Naive B cell (primary cell): ENCODE data around the gene TMEM225. TPM values are rescaled to one million over a fixed set of nuclear protein-coding genes. Genes with fewer than 3 reads are reported as not detected.
"Not testable (repeated sequence)": the region's sequence is repeated elsewhere in the genome, so short reads cannot be mapped to it uniquely, and the experiment has no call there.

ENCODE experiments used
- ATAC-seq, 2 donors: fragments of 150-1000 bp; cut with Tn5 transposase; 2 replicates each; pipeline ENCODE4 v1.10.0; 2021; ENCODE audit warnings: low read depth in 2 of 2, mild to moderate bottlenecking in 2 of 2, moderate library complexity in 2 of 2
- DNase-seq: peaks from one replicate; pipeline ENCODE4 v3.0.0; 2022
- H3K27ac Mint-ChIP-seq, 6 donors: one replicate each; pipeline ENCODE4 v1.8.0; 2020 to 2022; ENCODE audit warnings: mild to moderate bottlenecking in 6 of 6, mixed read lengths in 6 of 6, moderate library complexity in 5 of 6, inconsistent platforms in 2 of 6
- H3K27me3 Mint-ChIP-seq, 3 donors: one replicate each; pipeline ENCODE4 v1.8.0; 2021 to 2022; ENCODE audit warnings: mixed read lengths in 3 of 3, mild to moderate bottlenecking in 1 of 3
- H3K36me3 Mint-ChIP-seq, 2 donors: one replicate each; pipeline ENCODE4 v1.8.0; 2020 to 2022; ENCODE audit warnings: mixed read lengths in 2 of 2, inconsistent platforms in 1 of 2, mild to moderate bottlenecking in 1 of 2
- H3K4me1 Mint-ChIP-seq, 3 donors: one replicate each; pipeline ENCODE4 v1.8.0; 2020 to 2022; ENCODE audit warnings: mixed read lengths in 3 of 3, inconsistent platforms in 1 of 3, mild to moderate bottlenecking in 1 of 3, moderate library complexity in 1 of 3
- H3K4me3 Mint-ChIP-seq, 8 donors: one replicate each; pipeline ENCODE4 v1.8.0; 2020 to 2022; ENCODE audit warnings: mild to moderate bottlenecking in 8 of 8, mixed read lengths in 8 of 8, moderate library complexity in 8 of 8, inconsistent platforms in 2 of 8
- H3K9me3 Mint-ChIP-seq, 7 donors: one replicate each; pipeline ENCODE4 v1.8.0; 2020 to 2022; ENCODE audit warnings: mixed read lengths in 7 of 7, mild to moderate bottlenecking in 5 of 7, inconsistent platforms in 2 of 7, moderate library complexity in 1 of 7
- polyA plus RNA-seq, 6 donors: library from polyadenylated mRNA; unstranded; fragments of 300-500 nt; fragmentation: Illumina TruSeq; gene quantifications; one replicate each; pipeline ENCODE4 v1.2.3, GENCODE V29; 2021; ENCODE audit warnings: low read depth in 6 of 6

Gene TMEM225
- not detected for polyA plus RNA-seq

GRCh38 chr11:123885570-123885969, at the start of gene TMEM225:
Gene TMEM225, minus strand, starts transcription at chr11:123885670. Its CDS starts 245 bp downstream, at chr11:123885425.
- no peak for ATAC-seq
- no peak within 1 kb of the TSS for H3K4me3 Mint-ChIP-seq
- no peaks in the 10 kb centered on the region for H3K4me1 Mint-ChIP-seq
- peaks cover 0 to 2% (median 0%) of the 10 kb centered on the region in 7 donors for H3K9me3 Mint-ChIP-seq
- DNase-seq: no peak
- H3K36me3 Mint-ChIP-seq: no peaks in the 10 kb centered on the region
- no peaks in the 10 kb centered on the region for H3K27me3 Mint-ChIP-seq
- no peak within 1 kb of the TSS for H3K27ac Mint-ChIP-seq

DNA sequence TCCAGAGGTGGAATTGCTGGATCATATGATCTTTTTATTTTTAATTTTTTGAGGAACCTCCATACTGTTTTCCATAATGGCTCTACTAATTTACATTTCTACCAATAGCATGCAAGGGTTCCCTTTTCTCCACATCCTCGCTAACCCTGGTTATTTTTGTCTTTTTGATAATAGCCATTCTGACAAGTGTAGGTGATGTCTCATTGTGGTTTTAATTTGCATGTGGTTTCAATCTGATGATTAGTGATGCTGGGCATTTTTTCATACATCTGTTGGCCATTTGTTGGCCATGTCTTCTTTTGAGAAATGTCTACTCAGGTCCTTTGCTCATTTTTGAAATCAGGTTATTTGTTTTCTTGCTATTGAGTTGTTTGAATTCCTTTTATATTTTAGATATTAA, 38.6 kb upstream of the TMEM225 start:
- no peaks in the 10 kb centered on the region for H3K36me3 Mint-ChIP-seq
- no peak overlapping the region for H3K4me3 Mint-ChIP-seq

GRCh38 chr11:123920943-123921342, 35.5 kb upstream of the TMEM225 start:
- no peaks in the 10 kb centered on the region for H3K4me1 Mint-ChIP-seq

More for the DNA sequence above, 38.6 kb upstream of the TMEM225 start:
- DNase-seq: no peak
- no peak for ATAC-seq
- Mint-ChIP-seq H3K27me3 (peaks cover 0 to 6% (median 5%) of the 10 kb centered on the region in 3 donors), H3K27ac (no peak overlapping the region), H3K4me1 (no peaks in the 10 kb centered on the region), H3K9me3 (peaks cover 0 to 4% (median 0%) of the 10 kb centered on the region in 7 donors)

GRCh38 chr11:123905826-123906225, 20.4 kb upstream of the TMEM225 start:
- no peak for DNase-seq
- Mint-ChIP-seq H3K36me3 (no peaks in the 10 kb centered on the region), H3K4me3 (no peak overlapping the region), H3K27me3 (peaks cover 0 to 19% (median 7%) of the 10 kb centered on the region in 3 donors), H3K27ac (no peak overlapping the region), H3K4me1 (no peaks in the 10 kb centered on the region), H3K9me3 (no peaks in the 10 kb centered on the region)
- no peak for ATAC-seq

More at GRCh38 chr11:123920943-123921342, 35.5 kb upstream of the TMEM225 start:
- H3K27me3 Mint-ChIP-seq: no peaks in the 10 kb centered on the region
- H3K9me3 Mint-ChIP-seq: peaks cover 0 to 4% (median 0%) of the 10 kb centered on the region in 7 donors
- ATAC-seq: no peak
- no peak overlapping the region for H3K4me3 Mint-ChIP-seq
- H3K36me3 Mint-ChIP-seq: no peaks in the 10 kb centered on the region
- no peak for DNase-seq
- no peak overlapping the region for H3K27ac Mint-ChIP-seq

DNA sequence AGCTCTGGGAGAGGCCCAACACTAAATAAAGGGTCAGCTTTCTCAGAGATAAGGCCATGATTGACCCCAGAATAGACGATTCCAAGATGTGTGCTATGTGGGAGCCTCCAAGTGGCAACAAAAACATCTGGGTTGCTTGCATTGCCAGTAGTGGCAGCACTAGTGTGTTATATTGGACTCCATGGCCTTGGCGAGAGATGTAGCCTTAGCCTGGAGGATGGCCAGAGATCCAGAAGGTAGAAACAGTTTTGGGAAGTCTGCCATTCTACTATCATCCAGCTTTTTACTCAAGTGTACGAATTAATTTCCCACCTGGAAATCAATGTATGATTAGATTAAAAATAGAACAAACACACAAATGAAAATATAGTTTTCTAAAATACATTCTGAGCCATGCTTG, 19.5 kb upstream of the TMEM225 start:
- DNase-seq: no peak
- H3K27ac Mint-ChIP-seq: no peak overlapping the region
- no peaks in the 10 kb centered on the region for H3K4me1 Mint-ChIP-seq
- no peaks in the 10 kb centered on the region for H3K36me3 Mint-ChIP-seq
- H3K27me3 Mint-ChIP-seq: peaks cover 0 to 18% (median 7%) of the 10 kb centered on the region in 3 donors
- H3K9me3 Mint-ChIP-seq: no peaks in the 10 kb centered on the region
- ATAC-seq: no peak
- H3K4me3 Mint-ChIP-seq: no peak overlapping the region

GRCh38 chr11:123903932-123904331, 18.5 kb upstream of the TMEM225 start:
- Mint-ChIP-seq H3K9me3 (no peaks in the 10 kb centered on the region), H3K27ac (no peak overlapping the region), H3K36me3 (no peaks in the 10 kb centered on the region), H3K27me3 (peaks cover 0 to 11% (median 7%) of the 10 kb centered on the region in 3 donors), H3K4me1 (no peaks in the 10 kb centered on the region), H3K4me3 (no peak overlapping the region)
- no peak for DNase-seq
- no peak for ATAC-seq

DNA sequence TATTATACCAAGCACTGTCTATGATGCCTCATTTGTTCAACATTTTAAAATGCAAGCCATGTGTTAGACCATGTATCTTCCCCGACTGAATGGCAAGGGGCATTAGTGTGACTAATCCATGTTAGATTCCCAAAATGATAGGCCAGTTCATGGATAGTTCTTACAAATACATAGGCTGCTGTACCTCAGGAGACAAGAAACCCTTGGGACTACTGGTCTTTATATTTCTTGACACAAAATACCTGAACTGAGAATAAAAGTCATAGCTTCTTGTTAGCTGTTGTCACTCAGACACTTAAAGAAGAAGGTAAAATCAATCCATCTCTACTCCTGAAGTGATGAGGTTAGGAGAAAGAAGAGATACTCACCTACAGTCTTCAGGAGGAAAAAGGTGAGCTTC, 16.4 kb upstream of the TMEM225 start, which contains the start of gene OR8D4:
TSS of gene OR8D4 (plus strand) at position 301 of the 400 bp plus-strand sequence. CDS start 4,265 bp downstream, outside the sequence.
- no peaks in the 10 kb centered on the region for H3K9me3 Mint-ChIP-seq
- no peak for DNase-seq
- no peaks in the 10 kb centered on the region for H3K4me1 Mint-ChIP-seq
- no peaks in the 10 kb centered on the region for H3K36me3 Mint-ChIP-seq
- no peak within 1 kb of the TSS for H3K27ac Mint-ChIP-seq
- peaks cover 0 to 7% (median 6%) of the 10 kb centered on the region in 3 donors for H3K27me3 Mint-ChIP-seq
- ATAC-seq: no peak
- no peak within 1 kb of the TSS for H3K4me3 Mint-ChIP-seq

DNA sequence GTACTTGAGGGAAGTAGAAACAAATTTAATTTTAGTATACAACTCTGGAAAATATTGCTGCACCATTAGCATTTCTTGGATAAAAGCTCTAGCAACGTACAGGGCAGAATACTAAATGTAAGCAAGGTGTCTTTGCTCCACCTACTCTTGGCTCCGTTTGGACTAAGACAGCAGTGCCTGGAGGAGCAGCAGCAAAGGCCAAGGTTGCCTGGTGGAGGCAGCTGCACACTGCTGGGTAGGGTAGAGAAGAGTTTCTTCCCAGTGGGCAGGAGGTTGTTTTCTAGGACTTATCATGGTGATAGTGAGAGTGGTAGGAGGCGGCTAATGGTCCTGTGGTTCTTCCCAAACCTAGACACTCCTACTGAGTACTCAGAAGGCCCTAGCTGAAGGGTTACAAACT, 14.3 kb upstream of the TMEM225 start:
- H3K9me3 Mint-ChIP-seq: no peaks in the 10 kb centered on the region
- peaks cover 0 to 7% (median 6%) of the 10 kb centered on the region in 3 donors for H3K27me3 Mint-ChIP-seq
- H3K4me3 Mint-ChIP-seq: no peak overlapping the region

DNA sequence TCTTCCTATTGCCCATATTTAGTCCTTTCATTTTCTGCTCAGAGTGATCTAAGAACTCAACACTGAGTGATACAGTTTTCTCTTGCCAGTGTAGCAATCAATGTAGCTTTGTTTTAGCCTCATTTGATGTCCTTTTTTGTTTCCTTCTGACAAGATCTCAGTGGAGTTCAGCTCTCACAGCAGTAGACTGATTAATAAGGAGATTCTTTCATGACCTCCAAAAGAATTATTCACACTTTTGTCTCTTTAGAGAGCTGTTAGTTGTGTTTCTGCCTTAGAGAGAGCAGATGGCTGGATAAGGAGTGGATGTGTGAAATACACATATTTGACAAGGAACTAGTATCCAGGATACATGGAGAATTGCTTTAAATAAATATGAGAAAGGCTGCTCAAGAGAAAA, 6.6 kb upstream of the TMEM225 start:
- H3K36me3 Mint-ChIP-seq: no peaks in the 10 kb centered on the region
- no peak overlapping the region for H3K27ac Mint-ChIP-seq
- no peaks in the 10 kb centered on the region for H3K4me1 Mint-ChIP-seq
- H3K4me3 Mint-ChIP-seq: no peak overlapping the region
- no peak for DNase-seq
- peaks cover 0 to 2% (median 0%) of the 10 kb centered on the region in 7 donors for H3K9me3 Mint-ChIP-seq
- H3K27me3 Mint-ChIP-seq: no peaks in the 10 kb centered on the region
- ATAC-seq: no peak

More for the DNA sequence above, 14.3 kb upstream of the TMEM225 start:
- ATAC-seq (no peak), DNase-seq (no peak)
- Mint-ChIP-seq H3K4me1 (no peaks in the 10 kb centered on the region), H3K36me3 (no peaks in the 10 kb centered on the region), H3K27ac (no peak overlapping the region)

DNA sequence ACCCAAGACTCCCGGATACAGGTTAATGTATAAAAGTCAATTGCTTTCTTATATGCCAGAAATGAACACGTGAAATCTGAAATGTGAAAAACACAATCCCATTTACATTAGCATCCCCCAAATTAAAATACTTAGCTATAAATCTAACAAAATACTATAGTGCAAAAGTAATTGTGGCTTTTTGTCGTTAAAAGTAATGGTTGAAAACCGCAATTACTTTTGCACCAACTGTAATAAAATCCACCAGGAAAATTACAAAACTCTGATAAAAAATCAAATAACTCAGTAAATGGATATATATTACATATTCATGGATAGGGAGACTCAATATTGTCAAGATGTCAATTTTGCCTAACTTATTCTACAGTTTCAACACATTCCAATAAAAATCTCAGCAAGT, 4.6 kb downstream of the TMEM225 start:
- Mint-ChIP-seq H3K27me3 (no peaks in the 10 kb centered on the region), H3K27ac (no peak overlapping the region), H3K4me3 (no peak overlapping the region), H3K9me3 (peaks cover 0 to 9% (median 2%) of the 10 kb centered on the region in 7 donors), H3K36me3 (no peaks in the 10 kb centered on the region), H3K4me1 (no peaks in the 10 kb centered on the region)
- ATAC-seq (no peak), DNase-seq (no peak)

DNA sequence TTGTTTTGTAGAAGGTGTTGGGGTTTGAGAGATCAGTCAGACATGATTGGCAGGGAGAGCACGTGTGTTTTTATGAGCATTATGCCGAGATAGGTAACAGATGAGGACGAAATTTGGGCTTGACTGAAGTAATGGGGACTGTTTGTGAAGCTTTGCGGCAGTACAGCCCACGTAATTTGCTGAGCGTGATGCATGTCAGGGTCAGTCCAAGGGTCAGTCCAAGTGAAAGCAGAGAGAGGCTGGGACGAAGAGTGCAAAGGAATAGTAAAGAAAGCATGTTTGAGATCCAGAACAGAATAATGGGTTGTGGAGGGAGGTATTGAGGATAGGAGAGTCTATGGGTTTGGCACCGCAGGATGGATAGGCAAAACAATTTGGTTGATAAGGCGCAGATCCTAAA, 17.7 kb downstream of the TMEM225 start:
- not testable (repeated sequence) for H3K4me3 Mint-ChIP-seq, ATAC-seq, DNase-seq, H3K4me1 Mint-ChIP-seq, H3K27ac Mint-ChIP-seq, H3K27me3 Mint-ChIP-seq, H3K36me3 Mint-ChIP-seq
- peaks cover 0 to 12% (median 7%) of the 10 kb centered on the region in 7 donors for H3K9me3 Mint-ChIP-seq

GRCh38 chr11:123865293-123865692, 20.2 kb downstream of the TMEM225 start:
- H3K9me3 Mint-ChIP-seq: peaks cover 0 to 12% (median 7%) of the 10 kb centered on the region in 7 donors
- H3K27me3 Mint-ChIP-seq, H3K27ac Mint-ChIP-seq, H3K36me3 Mint-ChIP-seq, ATAC-seq, H3K4me1 Mint-ChIP-seq, DNase-seq, H3K4me3 Mint-ChIP-seq: not testable (repeated sequence)

GRCh38 chr11:123859731-123860130, 25.7 kb downstream of the TMEM225 start:
- no peak for ATAC-seq
- Mint-ChIP-seq H3K4me1 (no peaks in the 10 kb centered on the region), H3K36me3 (no peaks in the 10 kb centered on the region), H3K27ac (no peak overlapping the region), H3K4me3 (no peak overlapping the region), H3K9me3 (peaks cover 0 to 23% (median 6%) of the 10 kb centered on the region in 7 donors), H3K27me3 (peaks cover 0 to 3% (median 0%) of the 10 kb centered on the region in 3 donors)
- no peak for DNase-seq

DNA sequence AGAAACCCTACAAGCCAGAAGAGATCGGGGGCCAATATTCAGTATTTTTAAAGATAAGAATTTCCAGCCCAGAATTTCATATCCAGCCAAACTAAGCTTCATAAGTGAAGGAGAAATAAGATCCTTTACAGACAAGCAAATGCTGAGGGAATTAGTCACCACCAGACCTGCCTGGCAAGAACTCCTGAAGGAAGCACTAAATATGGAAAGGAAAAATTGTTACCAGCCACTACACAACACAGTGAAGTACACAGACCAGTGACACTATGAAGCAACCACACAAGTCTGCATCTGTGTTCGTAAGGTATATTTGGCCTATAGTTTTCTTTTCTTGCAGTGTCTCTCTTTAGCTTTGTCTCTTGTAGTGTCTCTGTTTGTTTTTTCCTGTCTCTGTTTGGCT, 29.0 kb downstream of the TMEM225 start:
- Mint-ChIP-seq H3K4me1 (no peaks in the 10 kb centered on the region), H3K4me3 (no peak overlapping the region), H3K27ac (no peak overlapping the region), H3K9me3 (peaks cover 0 to 23% (median 6%) of the 10 kb centered on the region in 7 donors), H3K27me3 (peaks cover 0 to 7% (median 6%) of the 10 kb centered on the region in 3 donors), H3K36me3 (no peaks in the 10 kb centered on the region)
- ATAC-seq (no peak), DNase-seq (no peak)

- H3K27ac Mint-ChIP-seq: no peak overlapping the region
- no peak for ATAC-seq
- H3K36me3 Mint-ChIP-seq: no peaks in the 10 kb centered on the region
- H3K9me3 Mint-ChIP-seq: peaks cover 0 to 23% (median 6%) of the 10 kb centered on the region in 7 donors
- H3K4me1 Mint-ChIP-seq: no peaks in the 10 kb centered on the region
- H3K4me3 Mint-ChIP-seq: no peak overlapping the region
- peaks cover 0 to 11% (median 7%) of the 10 kb centered on the region in 3 donors for H3K27me3 Mint-ChIP-seq
- no peak for DNase-seq
Measured at GRCh38 chr11:123853038-123853437, 32.4 kb downstream of the TMEM225 start.
